Activated CD4-positive, alpha-beta T cell treated with anti-CD3 and anti-CD28 coated beads, Interleukin-10, Interleukin-2, amounts not matched to agents 100 ng/mL and 50 ng/mL, durations not matched to agents 16 hours and 8 hours (primary cell): ENCODE measurements around the gene PRSS8.
"Not testable (repeated sequence)": the region's sequence is repeated elsewhere in the genome, so short reads cannot be mapped to it uniquely, and the experiment has no call there.

ENCODE experiments used
- DNase-seq: peaks from one replicate; pipeline ENCODE4 v3.0.0-alpha.2; 2020

The PRSS8 gene

DNA sequence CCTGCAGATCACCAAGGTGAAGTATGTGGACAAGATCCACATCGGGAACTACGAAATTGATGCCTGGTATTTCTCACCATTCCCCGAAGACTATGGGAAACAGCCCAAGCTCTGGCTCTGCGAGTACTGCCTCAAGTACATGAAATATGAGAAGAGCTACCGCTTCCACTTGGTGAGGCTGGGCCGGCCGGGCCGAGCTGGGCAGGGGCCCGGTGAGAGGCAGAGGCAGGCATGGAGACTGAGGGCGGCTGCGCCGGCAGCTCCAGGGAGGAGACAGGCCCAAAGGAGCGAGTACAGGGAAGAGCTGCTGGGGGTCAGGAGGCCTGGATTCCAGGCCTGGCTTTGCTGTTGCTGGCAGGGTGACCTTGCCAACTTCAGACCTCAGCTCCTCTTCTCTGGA, 8.3 kb downstream of the PRSS8 start:
- DNase-seq: no peak

DNA sequence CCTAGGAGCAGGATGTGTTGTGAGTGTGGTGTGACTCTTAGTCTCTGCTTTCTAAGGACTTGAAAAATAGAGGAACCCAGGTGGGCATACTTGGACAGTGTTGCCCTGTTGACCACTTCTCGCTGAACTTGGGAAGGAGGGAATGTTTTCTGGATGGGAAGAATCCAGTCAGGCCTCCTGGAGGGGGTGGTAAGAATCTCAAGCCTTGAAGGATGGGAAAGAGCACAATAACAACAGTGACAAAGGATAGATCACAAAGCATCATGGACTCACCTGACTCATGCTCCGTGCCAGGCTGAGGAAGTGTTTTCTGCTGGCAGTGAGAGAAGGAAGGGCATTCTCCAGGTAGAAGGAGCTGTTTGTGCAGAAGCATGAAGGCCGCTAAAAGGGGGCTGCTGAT, 9.7 kb downstream of the PRSS8 start:
- DNase-seq: no peak

DNA sequence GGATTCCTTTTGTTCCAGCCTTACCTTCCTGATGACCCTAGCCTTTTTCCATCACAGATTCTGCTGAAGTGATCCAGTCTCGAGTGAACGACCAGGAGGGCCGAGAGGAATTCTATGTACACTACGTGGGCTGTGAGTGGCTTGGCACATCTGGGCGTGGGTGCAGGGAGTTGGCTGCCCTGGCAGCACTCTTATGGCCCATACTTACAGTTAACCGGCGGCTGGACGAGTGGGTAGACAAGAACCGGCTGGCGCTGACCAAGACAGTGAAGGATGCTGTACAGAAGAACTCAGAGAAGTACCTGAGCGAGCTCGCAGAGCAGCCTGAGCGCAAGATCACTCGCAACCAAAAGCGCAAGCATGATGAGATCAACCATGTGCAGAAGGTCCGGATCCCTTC, 15.4 kb downstream of the PRSS8 start:
- no peak for DNase-seq

DNA sequence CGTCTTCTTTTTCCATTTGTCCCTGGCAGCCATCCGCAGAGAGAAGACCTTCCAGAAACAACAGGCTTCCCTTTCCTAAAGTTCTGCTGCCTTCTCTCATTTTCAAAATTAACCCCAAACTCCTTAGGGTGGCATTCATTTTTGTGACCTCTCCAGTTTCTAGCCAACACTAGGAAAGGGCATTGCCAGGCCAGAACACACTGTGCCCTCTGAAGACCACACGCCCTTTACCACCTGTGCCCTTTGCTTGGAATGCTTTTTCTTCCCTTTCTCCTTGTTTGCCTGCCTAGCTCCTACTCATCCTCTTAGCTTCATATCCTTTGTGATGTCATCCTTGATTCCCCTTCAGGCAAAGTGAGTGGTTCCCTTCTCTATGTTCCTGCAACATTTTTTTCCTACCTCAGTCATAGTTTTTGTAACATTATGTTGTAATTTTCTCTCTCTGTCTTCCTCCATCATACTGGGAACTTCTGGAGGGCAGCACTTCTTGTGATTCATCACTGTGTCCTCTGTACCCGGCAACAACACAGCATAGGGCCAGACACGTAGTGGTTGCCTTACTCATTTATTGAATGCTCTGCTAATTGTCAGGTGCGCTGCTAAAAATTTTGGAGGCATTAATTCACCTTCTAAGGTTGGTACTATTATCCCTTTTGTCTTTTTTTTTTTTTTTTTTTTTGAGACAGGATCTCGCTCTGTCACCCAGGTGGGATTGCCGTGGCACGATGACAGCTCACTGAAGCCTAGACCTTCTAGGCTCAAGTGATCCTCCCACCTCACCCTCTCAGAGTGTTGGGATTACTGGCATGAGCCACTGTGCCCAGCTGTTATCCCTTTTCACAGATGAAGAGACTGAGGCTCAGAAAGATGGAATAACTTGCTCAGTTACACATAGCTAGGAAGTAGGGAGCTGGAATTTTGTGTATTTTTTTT, 17.0 kb downstream of the PRSS8 start:
- no peak for DNase-seq

DNA sequence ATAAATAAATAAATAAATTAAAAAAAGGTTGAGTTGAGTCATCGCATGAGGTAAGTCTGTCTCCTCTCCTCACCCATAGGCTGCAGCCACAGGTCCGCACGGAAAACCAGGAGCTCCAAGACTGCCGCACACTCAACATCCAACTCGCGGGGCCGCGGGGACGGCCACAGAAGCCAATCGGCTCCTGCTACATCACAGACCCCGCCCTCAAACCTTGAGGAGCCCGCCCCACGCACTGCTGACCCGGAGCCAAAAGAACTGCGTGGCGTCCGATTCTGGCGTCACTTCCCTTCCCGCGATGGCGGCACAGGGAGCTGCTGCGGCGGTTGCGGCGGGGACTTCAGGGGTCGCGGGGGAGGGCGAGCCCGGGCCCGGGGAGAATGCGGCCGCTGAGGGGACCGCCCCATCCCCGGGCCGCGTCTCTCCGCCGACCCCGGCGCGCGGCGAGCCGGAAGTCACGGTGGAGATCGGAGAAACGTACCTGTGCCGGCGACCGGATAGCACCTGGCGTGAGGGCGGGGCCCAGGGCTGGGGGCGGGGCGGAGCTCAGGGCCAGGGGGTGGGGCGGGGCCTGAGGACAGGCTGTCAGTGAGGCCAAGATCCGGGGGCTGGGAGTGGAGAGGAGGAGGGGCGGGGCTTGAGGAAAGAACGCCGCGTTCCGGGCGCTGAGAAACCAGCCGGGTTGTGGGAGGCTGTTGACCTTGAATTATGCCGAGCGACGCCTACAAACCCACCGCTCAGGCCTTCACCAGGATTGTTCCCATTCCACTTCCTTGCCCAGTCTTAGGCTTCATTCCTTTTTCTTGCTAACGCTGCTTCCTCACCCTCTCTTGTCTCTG, 17.9 kb downstream of the PRSS8 start, which contains the start of gene KAT8:
KAT8 (plus strand) TSS at position 281 of the 839 bp plus-strand sequence; CDS start at position 299, 18 bp downstream.
- DNase-seq: peak; percentile 99

DNA sequence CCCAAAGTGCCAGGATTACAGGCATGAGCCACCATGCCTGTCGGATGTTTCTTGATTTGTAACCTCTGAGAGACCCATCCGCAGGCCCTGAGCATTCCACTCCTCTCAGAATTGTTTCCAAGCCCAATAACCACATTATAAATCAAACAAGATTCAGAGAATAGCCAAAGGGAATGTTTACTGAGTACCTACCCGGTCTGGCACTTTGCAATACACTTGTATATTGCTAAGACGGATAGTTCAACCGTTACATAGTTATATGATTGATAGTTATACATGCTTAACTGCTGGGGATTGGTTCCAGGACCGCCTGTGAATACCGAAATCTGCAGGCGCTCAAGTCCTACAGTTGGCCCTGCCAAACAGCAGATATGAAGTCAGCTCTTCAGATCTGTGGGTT, 21.1 kb downstream of the PRSS8 start:
- DNase-seq: no peak

DNA sequence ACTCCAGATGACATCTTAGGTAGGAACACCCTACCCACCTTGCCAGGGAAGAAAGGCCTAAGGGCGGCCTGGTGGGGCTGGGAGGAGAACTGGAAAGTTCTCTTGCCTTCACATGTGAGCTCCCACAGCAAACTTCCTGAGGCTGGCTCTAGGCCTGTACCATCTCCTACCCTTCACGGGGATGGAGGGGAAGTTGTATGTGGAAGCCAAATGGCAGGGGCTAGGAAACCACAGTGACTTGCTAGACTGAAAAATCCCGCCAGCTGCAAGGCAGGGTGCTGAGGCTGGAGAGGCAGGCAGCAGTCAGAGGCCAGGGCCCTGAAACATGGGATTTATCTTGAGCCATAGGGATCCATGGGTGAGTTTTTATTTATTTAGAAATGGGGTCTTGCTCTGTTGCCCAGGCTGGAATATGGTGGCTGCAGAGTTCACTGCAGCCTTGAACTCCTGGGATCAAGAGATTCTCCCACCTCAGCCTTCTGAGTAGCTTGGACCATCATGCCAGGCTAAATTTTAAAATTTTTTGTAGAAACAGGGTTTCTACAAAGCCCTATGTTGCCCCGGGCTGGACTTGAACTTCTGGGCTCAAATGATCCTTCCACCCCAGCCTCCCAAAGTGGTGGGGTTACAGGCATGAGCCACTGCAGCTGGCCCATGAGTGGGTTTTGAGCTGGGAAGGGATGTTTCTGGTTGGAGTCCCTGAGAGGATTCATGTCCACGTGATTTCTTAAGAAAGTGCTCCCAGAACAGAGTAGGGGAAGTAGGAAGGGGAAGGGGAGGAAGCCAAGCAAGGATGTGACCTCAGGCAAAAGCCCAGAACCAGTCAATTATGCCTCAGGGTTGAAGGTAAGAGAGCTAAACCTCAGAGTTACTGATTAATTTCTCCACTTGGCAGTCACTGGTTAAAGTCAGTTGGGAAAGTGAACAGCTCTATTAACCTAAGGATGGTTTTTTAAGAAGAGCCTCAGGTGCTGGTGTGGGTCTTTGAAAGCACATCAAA, 22.1 kb downstream of the PRSS8 start:
- no peak for DNase-seq

DNA sequence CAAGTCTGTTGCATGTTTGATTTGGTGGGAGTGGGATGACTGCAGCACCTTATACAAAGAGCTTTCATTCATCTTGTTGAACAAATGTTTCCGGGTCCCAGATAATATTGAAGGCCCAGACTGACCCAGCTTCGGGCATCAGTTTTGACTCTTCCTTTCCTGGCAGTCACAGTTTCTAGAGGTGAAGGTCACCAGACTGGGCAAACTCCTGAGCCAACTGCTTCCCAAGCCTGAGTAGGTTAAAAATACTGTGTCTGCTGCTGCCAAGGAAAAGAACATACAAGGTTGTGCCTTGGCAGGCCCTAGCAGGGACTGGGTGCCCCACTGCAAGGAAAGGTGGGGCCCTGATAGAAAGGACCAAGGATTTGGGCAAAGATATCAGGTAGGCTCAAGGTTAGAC, 22.8 kb downstream of the PRSS8 start:
- no peak for DNase-seq

DNA sequence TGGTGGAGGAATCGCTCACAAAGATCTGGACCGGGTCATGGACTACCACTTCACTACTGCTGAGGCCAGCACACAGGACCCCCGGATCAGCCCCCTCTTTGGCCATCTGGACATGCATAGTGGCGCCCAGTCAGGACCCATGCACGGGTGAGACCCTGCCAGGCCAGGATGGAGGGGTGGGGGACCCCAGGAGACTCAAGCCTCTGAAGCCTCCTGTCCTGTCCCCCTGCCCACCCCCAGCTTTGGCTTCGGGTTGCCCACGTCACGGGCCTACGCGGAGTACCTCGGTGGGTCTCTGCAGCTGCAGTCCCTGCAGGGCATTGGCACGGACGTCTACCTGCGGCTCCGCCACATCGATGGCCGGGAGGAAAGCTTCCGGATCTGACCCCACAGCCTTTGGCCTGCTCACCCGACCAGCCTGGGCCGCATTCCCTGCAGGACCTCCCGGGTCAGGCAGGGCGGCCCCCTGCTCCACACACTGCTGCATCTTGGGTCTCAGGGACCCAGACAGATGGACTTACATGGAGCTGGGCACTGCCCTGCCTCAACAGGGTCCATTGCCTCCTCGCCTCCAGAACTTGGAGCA, 23.6 kb downstream of the PRSS8 start:
- no peak for DNase-seq

DNA sequence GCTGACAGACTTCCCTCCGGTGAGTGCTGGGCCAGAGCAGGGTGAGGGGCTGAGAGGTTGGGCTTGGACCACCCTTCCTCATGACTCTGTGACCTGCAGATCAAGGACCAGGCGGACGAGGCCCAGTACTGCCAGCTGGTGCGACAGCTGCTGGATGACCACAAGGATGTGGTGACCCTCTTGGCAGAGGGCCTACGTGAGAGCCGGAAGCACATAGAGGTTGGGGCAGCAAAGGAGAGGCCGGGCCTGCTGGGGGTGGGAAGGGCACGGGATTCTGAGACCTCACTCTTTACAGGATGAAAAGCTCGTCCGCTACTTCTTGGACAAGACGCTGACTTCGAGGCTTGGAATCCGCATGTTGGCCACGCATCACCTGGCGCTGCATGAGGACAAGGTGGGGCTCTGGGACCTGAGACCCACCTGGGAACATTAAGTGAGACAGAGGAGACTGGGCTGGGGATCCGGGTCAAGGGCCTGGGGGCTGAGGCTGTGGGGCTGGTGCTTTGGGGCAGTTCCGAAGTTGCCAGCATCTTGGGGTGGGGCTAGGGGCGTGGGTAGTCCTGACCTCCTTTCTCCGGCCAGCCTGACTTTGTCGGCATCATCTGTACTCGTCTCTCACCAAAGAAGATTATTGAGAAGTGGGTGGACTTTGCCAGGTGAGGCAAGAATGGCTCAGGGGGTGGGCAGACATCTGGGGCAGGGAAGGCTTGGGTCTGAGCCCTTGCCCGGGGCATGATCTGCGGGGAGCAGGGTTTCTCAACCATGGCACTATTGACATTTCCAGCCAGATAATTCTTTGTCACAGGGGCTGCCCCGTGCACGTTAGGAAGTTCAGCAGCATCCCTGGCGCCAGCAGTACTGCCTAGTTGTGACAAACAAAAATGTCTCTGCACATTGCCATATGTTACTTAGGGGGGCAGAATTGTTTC, 25.2 kb downstream of the PRSS8 start:
- DNase-seq: no peak

DNA sequence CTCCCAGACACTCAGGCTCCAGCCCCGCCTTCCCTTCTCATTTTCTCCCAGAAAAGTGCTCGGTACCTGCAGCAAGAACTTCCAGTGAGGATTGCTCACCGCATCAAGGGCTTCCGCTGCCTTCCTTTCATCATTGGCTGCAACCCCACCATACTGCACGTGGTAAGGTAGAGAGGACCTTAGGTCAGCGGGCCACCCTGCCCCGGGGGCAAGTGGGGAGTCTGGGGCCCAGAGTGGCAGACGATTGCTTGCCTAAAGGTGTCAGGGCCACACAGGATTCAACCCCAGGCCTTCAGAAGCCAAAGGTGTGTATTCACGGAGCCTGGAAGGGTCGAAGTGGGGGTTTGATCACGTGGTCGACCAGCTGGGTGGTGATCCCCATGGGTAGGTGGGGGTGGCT, 25.9 kb downstream of the PRSS8 start:
- no peak for DNase-seq

DNA sequence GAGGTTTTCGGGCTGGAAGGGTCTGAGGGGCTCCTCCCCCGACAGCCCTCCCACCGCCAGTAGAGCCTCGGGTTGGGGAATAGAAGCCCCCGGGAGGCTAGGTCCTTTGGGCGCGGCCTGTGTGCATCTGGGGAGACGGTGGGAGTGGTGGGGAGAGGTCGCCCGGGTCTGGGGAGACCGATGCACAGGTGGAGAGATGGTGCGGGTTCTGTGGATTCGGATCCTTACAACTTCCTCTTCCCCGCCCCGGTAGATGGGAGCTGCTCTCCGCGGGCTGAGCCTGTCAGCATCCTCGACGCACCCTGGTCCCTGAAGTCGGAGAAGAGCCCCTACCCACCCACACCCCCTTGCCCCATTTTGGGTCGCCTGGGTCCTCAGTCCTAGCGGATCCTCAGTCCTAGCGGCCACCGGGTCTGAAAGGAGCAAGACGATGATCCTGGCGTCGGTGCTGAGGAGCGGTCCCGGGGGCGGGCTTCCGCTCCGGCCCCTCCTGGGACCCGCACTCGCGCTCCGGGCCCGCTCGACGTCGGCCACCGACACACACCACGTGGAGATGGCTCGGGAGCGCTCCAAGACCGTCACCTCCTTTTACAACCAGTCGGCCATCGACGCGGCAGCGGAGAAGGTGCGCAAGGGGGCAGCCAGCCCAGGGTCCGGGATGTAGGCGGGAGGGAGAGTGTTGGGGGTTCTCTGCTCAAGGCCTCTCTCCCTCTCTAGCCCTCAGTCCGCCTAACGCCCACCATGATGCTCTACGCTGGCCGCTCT, 26.6 kb downstream of the PRSS8 start:
- no peak for DNase-seq

DNA sequence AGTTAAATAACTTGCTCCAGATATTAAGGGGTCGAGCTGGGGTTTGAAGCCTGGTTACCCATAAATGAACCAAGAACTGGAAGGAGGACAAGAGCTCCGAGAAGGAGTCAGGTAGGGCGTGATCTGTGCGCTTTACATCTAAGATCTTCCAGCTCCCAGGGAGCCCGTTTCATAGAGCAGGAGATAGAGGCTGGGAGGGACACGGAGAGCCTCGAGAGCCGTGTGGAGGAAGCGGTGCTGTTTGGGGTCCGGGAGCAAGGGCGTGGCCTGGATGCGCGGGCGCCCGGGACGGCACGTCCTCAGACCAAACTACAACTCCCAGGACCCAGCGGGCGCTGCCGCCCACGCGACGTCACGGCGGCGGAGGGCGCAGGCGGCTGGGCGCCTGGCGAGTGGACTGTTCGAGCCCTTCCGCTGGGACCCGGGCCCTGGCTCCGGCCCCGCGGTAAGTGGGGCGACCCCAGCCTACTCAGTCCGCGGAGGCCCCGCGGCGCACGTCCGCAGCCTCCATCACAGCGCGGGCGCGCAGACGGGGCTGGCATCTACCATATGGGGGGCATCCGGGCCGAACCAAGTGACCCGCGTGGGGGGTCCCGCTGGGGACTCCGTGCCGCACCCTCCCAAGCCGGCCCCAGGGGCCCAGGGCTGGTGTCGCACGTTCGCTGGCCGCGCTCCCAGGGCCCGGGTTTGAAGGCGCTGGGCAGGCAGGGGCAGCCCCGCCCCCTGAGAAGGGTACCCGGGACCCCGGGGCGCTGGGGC, 27.3 kb downstream of the PRSS8 start, which contains the start of gene BCKDK:
BCKDK (plus strand) TSS at position 352 of the 759 bp plus-strand sequence. CDS start 838 bp downstream, outside the sequence.
- peak; percentile 89 for DNase-seq

DNA sequence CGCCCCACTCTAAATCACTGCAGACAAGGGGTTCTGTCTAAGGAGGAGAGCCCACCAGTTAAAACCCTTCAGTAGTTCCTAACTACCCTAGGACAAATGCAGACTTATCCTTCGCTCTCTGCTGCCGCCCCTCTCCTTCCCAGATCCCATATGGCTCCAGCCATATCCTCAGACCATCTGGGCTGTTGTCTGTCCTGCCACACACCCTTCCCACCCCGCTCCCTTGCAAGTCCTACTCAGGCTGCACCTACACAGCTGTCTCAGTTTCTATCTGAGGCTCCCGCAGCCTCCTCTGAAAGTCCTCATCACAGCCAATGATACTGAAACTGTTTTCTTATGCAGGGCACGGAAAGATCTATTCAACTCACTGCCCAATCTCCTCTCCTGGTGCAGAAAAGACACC, 28.1 kb downstream of the PRSS8 start:
- peak; percentile 75 for DNase-seq

DNA sequence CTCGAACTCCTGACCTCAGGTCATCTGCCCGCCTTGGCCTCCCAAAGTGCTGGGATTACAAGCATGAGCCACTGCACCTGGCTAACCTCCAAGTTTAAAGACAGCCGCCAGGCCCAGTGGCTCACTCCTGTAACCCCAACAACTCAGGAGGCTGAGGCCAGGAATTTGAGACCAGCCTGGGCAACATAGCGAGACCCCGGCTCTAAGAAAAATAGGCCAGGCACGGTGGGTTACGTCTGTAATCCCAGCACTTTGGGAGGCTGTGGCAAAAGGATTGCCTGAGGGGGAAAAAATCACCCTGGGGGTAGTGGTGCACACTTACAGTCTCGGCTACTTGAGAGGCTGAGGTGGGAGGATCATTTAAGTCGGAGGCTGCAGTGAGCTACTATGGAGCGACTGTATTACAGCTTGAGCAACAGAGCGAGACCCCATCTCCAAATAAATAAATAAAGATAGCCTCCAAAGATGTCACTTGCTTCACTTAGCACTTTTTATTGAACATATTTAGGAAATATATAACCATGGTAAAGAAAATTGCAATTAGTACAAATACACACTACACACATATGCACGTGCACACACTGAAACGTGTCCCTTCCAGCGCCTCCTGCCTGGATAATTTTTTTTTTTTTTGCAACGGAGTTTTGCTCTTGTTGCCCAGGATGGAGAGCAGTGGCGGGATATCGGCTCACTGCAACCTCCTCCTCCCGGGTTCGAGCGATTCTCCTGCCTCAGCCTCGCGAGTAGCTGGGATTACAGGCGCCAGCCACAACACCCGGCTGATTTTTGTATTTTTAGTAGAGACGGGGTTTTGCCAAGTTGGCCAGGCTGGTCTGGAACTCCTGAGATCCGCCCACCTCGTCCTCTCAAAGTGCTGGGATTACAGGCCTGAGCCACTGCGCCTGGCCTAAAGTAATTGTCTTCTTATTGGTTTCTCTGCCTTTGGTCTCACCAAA, 28.7 kb downstream of the PRSS8 start:
- no peak for DNase-seq

DNA sequence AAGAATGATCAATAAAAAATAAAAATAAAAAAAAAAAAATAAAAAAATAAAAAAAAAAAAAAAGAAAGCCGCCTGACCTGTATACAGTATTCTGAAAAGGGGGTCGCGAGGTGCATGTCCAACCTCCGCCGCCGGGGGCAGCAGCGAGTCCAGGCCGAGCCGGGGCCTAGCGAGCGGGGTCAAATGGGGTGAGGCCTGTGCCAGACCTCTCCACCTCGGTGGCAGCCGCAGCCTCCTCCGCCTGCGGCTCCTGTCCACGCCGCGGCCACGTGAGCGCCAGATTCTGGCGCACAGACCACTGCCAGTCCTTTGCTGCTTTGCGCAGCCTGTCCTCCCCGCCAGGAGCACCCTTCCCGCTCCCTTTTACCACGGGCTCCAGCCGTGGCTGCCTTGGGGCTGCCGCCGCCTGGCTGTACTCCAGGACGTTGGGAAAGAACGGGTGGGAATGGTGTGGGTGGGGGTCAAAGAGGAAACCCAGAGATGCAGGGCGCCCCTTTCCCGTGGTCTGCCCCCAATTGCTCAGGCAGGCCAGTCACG, 29.8 kb downstream of the PRSS8 start:
- DNase-seq: peak; percentile 88

DNA sequence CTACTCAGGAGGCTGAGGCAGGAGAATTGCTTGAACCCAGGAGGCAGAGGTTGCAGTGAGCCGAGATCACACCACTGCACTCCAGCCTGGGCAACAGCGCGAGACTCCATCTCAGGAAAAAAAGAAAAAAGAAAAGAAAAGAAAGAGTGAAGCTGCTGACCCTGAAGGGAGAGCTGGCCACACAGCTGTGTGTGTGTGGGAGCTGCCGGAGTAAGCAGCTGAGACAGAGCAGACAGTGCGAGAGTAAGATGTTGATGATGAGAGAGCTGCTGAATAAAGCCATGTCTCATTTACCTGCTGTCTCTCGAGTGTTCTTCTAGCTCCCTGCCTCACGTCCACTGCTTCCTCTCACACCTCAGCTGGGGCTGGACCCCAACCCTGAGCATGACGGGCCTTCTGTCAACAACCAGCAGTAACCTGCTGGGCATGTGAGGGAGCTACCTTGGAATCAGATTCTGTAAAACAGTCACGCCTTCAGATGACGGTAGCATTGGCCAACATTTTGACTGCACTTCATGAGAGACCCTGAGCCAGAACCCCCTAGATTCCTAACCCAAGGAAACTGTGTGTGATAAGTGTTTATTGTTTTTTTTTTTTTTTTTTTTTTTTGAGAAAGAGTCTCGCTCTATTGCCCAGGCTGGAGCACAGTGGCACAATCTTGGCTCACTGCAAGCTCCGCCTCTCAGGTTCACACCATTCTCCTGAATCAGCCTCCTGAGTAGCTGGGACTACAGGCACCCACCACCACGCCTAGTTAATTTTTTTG, 34.5 kb downstream of the PRSS8 start:
- not testable (repeated sequence) for DNase-seq
